SK-N-MC (cell line): Measurements from ENCODE around the gene SHISA8.

Experiments
- EZH2 ChIP-seq: fragments of 200-600 bp; sonication (generic); IDR thresholded peaks from one replicate; pipeline ENCODE4 v1.6.1; 2017; ENCODE audit warnings: antibody characterized with exemption
- FOXP2 ChIP-seq: optimal IDR thresholded peaks from 2 replicates; pipeline ENCODE3; 2011; ENCODE audit warnings: mild to moderate bottlenecking, moderate library complexity; ENCODE audit not compliant: insufficient read depth; ENCODE audit errors: extremely low read length, control extremely low read depth
- POLR2AphosphoS5 ChIP-seq: IDR thresholded peaks from 2 replicates; pipeline ENCODE4 v1.6.1; 2012; ENCODE audit warnings: mild to moderate bottlenecking, low read depth, low read length, borderline replicate concordance

- no peak for TF ChIP-seq POLR2AphosphoS5
- TF ChIP-seq EZH2: no peak
- no peak for TF ChIP-seq FOXP2
These were observed 28.9 kb upstream of the SHISA8 start for GRCh38 chr22:41943661-41944209.
